NAMALWA (cell line): ENCODE results near the gene ABCC5.

Source experiments
- DNase-seq: peaks from one replicate; pipeline ENCODE4 v3.0.0-alpha.2; 2015; ENCODE audit warnings: low spot score

The ABCC5 gene

GRCh38 chr3:183975981-183976662, 41.6 kb downstream of the ABCC5 start:
- no peak for DNase-seq

GRCh38 chr3:183968666-183969245, 48.9 kb downstream of the ABCC5 start:
- DNase-seq = no peak

DNA sequence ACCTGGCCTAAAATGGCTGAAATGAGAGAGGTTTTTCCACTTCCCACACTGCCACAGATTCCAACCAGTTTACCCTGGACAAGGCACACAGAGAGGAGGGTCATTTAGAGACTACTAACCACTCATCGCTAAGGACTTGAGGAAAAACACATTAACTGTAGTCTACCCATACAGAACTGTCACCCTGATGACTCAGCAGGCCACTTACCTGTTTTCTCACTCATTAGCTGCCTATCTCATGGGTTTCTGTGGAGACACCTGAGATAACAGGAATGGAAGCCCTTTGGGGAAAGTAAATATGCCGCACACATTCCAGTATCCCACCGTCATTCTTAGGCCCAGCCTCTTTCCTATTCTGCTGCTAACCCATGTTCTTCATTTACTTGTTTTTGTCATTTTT, 50.0 kb downstream of the ABCC5 start:
- no peak for DNase-seq

DNA sequence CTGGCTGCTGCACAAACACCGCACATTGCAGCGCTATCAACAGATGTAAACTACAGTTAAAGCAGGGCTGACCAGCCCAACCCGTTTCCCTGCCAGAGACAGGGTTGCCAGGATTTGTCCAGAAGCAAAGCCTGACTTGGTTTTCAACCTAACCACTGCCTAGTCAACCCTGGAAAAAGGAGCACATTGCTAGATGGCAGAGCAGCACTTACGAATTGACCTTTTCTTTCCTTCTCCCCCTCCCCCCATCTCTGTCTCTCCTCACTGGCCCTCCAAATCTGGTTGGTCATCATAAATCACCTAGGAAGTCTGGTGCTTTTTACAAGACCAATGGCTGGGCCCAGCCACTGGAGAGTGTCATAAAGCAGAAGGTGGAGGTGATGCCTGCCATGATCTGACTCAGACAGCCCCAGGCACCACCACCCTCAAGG, 51.3 kb downstream of the ABCC5 start:
- DNase-seq = no peak

DNA sequence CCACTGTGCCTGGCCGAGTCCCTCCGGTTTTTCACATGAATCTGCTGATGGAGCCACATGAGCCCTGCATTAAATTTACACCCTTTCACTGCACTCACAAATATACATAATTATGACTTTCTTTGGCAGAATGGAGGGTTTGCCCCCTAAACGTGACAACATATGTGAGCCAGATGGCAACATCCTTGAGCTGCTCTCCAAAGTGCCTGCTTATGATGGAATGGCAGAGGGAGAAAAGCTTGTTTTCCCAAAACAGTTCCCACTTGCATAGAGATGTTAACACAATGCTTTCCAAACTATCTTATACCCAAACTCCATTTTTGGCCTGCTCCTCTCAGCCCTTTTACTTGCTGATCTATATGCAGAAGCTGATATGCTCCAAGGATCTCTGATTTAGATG, 54.9 kb downstream of the ABCC5 start:
- DNase-seq = no peak

GRCh38 chr3:183959214-183959613, 58.5 kb downstream of the ABCC5 start:
- DNase-seq = no peak

- DNase-seq = no peak
Measured at GRCh38 chr3:183958775-183959174, 58.9 kb downstream of the ABCC5 start.

DNA sequence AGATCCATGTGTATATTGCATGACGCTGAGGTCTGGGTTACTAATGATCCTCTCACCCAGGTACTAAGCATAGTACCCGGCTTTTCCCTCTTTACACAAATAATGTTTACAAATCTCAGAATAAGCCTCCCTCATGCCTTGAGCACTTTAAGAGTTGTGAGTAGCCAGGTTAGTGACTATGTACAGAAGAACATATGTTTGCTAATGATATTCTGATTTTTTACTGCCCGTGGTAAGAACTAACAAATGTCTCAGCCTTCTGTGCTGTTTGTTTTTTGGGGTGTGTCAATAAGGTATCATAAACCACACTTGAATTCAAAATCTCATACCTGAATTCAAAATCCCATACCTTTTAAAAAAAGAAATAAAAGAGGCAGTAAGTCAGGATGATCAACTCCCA, 59.5 kb downstream of the ABCC5 start:
- no peak for DNase-seq

GRCh38 chr3:183954875-183955274, 62.8 kb downstream of the ABCC5 start:
- no peak for DNase-seq

DNA sequence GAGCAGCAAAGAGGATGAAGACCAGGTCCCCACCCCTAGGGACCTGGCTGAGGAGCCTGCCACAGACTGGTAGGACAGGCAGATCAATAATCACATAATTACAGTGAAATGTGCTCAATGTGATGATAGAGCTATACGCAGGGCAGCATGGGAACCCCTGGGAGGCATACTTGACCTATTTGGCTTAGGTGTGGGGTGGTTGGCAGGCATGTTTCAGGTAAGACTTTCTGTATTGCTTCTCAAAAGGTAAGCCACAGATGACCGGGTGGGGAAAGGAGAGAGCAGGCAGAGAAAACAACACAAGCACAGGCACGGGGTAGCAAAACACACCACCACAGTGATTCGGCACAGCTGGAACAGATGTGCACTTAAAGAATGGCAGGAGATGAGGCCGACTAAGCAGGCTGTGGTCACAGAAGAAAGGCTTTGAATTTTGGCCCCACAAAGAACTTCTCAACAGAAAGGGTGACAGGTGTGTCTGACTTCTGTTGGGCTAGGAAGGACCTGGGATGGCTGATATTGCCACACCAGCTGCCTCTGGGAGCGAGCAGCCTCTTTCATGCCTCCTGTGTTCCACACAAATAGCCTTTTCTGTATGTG, 64.1 kb downstream of the ABCC5 start:
- peak; percentile 27 for DNase-seq

- DNase-seq = no peak
Measured at GRCh38 chr3:183951459-183951858, 66.2 kb downstream of the ABCC5 start.

DNA sequence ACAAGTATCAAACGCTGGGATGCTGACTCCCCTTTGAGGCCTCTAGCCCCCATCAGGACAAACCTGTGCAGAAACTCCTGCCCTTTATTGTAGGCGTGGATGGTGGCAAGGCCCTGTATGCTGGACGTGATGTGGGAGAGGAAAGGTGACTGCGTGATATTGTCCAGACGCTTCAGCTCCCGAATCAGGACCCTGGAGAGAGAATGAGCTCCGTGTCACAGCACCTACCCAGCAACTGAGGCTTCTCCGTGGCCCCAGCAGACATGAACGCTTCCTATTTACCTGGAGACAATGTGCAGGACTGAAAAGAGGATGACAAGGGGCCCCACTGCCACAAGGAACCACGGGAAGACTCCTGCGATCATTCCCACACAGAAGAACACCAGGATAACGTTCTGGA, 68.0 kb downstream of the ABCC5 start:
- no peak for DNase-seq

DNA sequence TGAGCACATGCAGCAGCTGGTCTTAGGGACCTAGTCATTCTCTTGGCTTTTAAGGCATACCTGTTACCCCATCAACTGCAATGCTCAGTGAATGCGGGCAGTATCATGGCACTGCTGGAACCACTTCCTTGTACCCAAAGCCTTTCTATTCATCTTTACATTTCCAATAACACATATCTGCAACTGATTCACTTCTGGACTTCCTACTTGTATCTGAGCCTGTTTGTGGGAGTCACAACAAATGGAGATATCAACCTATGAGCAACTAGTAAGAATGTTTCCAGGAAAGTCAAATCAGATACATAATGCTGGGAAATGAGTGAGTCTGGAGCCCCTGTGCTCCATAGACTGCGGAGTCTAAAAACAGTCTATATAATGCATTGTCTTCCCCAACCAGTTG, 71.6 kb downstream of the ABCC5 start:
- DNase-seq = no peak

- no peak for DNase-seq
Measured at GRCh38 chr3:183944775-183945174, 72.9 kb downstream of the ABCC5 start.

DNA sequence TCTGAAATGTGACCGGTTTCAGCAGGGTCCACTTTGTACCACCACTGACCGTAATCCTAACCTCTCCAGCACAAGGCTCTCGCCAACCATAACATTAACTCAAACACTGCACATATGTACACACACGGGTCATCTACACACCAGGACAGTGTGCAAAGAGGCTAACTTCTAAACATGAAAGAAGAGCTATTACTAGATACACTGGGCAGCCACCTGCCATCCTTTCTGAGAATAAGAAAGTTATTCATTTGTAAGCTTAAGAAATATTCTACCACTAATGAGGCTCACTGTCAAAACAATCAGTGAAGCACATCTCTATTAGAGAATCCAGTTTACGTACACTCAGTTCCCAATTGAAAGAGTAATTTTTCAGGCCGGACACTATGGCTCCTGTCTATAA, 73.9 kb downstream of the ABCC5 start:
- no peak for DNase-seq

DNA sequence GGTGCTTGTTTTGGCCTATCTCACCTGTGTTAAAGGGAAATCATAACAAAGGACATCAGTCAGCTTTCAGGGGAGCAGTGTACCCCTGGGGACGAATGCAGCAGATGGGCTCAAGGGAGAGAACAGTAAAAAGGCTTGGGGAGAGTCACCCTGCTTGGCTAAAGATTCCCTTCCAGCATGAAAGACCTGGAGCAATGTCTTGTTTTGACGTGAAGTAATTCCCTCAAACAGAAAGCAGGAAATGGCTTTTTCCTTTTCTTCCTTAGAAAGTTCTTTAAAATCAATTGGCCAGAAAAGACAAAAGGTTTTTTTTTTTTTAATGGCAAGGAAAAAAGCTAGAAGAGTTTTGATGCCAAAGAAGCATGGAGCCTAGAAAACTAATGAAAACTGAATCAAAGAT, 76.5 kb downstream of the ABCC5 start:
- no peak for DNase-seq

GRCh38 chr3:183937601-183938286, 79.9 kb downstream of the ABCC5 start:
- no peak for DNase-seq

DNA sequence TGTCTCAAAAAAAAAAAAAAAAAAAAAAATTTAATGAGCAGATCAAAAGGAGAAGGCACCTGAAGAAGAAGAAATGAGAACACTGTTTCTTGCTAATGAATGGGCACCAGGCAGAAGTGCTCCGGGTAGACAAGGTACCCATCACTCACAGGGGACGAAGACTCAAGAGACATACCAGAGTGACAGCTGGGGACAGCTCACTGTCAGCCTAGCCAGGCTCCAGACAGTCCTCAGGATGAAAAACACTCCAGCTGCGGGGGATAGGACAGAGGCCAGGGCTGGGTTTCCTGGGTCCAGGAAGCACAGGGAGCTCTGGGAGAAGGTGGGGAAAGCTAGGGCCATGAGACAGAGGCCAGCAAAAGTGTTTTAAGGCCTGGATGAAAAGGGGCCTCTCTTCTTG, 84.5 kb downstream of the ABCC5 start:
- DNase-seq = no peak

- DNase-seq = no peak
Measured at GRCh38 chr3:183931881-183932280, 85.8 kb downstream of the ABCC5 start.

GRCh38 chr3:183930086-183930485, 87.6 kb downstream of the ABCC5 start:
- no peak for DNase-seq

DNA sequence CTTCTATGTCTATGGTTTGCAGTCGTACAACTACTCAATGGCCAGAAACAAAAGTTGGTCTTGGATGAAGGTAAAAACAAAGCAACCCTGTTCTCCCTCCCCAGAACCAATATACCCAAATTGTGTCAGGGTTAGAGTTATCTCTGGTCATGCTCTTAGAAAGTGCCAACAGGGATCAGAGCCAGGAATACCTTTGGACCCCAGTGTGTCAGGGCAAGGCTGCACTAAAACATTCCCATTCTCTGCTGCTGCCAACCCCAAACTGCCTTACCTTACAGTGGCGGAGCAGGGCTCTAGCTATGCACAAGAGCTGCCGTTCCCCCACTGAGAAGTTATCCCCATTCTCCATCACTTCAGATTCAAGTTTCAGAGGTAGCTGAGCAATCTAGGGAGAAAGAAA, 90.6 kb downstream of the ABCC5 start:
- no peak for DNase-seq

DNA sequence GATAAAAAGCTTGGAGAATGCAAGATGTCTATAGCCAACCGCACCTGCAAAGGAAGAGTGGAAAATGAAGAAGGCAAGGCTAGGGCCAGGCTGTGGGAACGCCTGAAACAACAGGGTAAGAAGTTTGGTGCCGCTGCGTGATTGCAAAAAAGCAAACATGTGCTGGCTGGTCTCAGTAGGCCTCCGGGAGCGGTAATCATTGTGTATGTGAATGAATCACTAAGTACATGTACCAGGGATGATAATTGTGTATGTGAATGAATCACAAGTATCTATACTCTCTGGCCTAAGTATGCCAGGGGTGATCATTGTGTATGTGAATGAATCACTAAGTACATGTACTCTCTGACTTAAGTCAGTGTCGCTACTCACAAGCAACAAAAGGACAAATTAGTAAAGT, 92.7 kb downstream of the ABCC5 start:
- no peak for DNase-seq

- DNase-seq = no peak
Measured at GRCh38 chr3:183924543-183924942, 93.1 kb downstream of the ABCC5 start.
